HEK293T (cell line): ENCODE results near the gene ZMIZ1.

Experiments
- CTCF ChIA-PET: fragments of 350-600 bp; formaldehyde crosslinking; extraction: SDS; loops from one replicate; lab custom pipeline; 2021; ENCODE audit warnings: antibody characterized with exemption, inconsistent platforms; lab: Yijun Ruan, JAX
- POLR2A ChIA-PET: fragments of 350-600 bp; formaldehyde crosslinking; extraction: SDS; loops from one replicate; lab custom pipeline; 2020; ENCODE audit warnings: antibody characterized with exemption, inconsistent platforms; lab: Yijun Ruan, JAX
- DNase-seq: peaks from one replicate; pipeline ENCODE4 v3.0.0; 2012; ENCODE audit warnings: mixed read lengths; ENCODE audit errors: extremely low spot score
- ARNT ChIP-seq: fragments of 450-650 bp; IDR thresholded peaks from 2 replicates; pipeline ENCODE4 v1.6.1; 2017; ENCODE audit warnings: mild to moderate bottlenecking
- BHLHE40 ChIP-seq: fragments of 450-650 bp; IDR thresholded peaks from 2 replicates; pipeline ENCODE4 v1.6.1; 2016; ENCODE audit warnings: mild to moderate bottlenecking, moderate library complexity, borderline replicate concordance
- CTBP1 ChIP-seq: fragments of 450-650 bp; IDR thresholded peaks from 2 replicates; pipeline ENCODE4 v1.6.1; 2016; ENCODE audit warnings: borderline replicate concordance
- ELF4 ChIP-seq: fragments of 450-650 bp; IDR thresholded peaks from 2 replicates; pipeline ENCODE4 v1.6.1; 2017; ENCODE audit warnings: antibody characterized with exemption
- FOXA1 ChIP-seq: fragments of 450-650 bp; IDR thresholded peaks from 2 replicates; pipeline ENCODE4 v1.6.1; 2016; ENCODE audit warnings: mild to moderate bottlenecking
- FOXK2 ChIP-seq: fragments of 450-650 bp; IDR thresholded peaks from 2 replicates; pipeline ENCODE4 v1.6.1; 2016; ENCODE audit warnings: mild to moderate bottlenecking
- FOXM1 ChIP-seq: fragments of 450-650 bp; IDR thresholded peaks from 2 replicates; pipeline ENCODE4 v1.6.1; 2017; ENCODE audit warnings: mild to moderate bottlenecking, borderline replicate concordance
- HDGF ChIP-seq: fragments of 450-650 bp; IDR thresholded peaks from 2 replicates; pipeline ENCODE4 v1.6.1; 2017; ENCODE audit warnings: antibody characterized with exemption, borderline replicate concordance
- L3MBTL2 ChIP-seq: fragments of 450-650 bp; conservative IDR thresholded peaks from 2 replicates; pipeline ENCODE4 v1.6.1; 2016; ENCODE audit warnings: mild to moderate bottlenecking
- LEF1 ChIP-seq: fragments of 450-650 bp; IDR thresholded peaks from 2 replicates; pipeline ENCODE4 v1.6.1; 2017; ENCODE audit warnings: mild to moderate bottlenecking, borderline replicate concordance
- NFRKB ChIP-seq: fragments of 450-650 bp; IDR thresholded peaks from 2 replicates; pipeline ENCODE4 v1.6.1; 2016; ENCODE audit warnings: mild to moderate bottlenecking, moderate library complexity
- PKNOX1 ChIP-seq: fragments of 450-650 bp; IDR thresholded peaks from 2 replicates; pipeline ENCODE4 v1.6.1; 2016
- SP1 ChIP-seq: fragments of 450-650 bp; IDR thresholded peaks from 2 replicates; pipeline ENCODE4 v1.6.1; 2017
- SUZ12 ChIP-seq: fragments of 450-650 bp; IDR thresholded peaks from 2 replicates; pipeline ENCODE4 v1.6.1; 2016; ENCODE audit warnings: mild to moderate bottlenecking
- TARDBP ChIP-seq: fragments of 450-650 bp; IDR thresholded peaks from 2 replicates; pipeline ENCODE4 v1.6.1; 2016
- ZNF384 ChIP-seq: fragments of 450-650 bp; IDR thresholded peaks from 2 replicates; pipeline ENCODE4 v1.6.1; 2016

The ZMIZ1 gene

GRCh38 chr10:79303631-79304478 lies 235.1 kb downstream of the ZMIZ1 start:
- CTCF ChIA-PET: no interaction called here
- DNase-seq: no peak
- TF ChIP-seq FOXM1 (no peak), FOXK2 (no peak)
- POLR2A ChIA-PET: no interaction called here

GRCh38 chr10:79304479-79305087 lies 235.8 kb downstream of the ZMIZ1 start:
- CTCF ChIA-PET: no interaction called here
- TF ChIP-seq LEF1: no peak
- DNase-seq: no peak
- POLR2A ChIA-PET: no interaction called here

- no peak for DNase-seq
- CTCF ChIA-PET: no interaction called here
- TF ChIP-seq BHLHE40 (no peak), SP1 (no peak), SUZ12 (no peak), FOXM1 (no peak), FOXK2 (no peak), LEF1 (no peak), TARDBP (no peak), ZNF384 (no peak), HDGF (no peak), ARNT (no peak), NFRKB (no peak), CTBP1 (no peak)
- POLR2A ChIA-PET: no interaction called here
These were observed 236.7 kb downstream of the ZMIZ1 start for GRCh38 chr10:79305515-79305914.

- ChIA-PET CTCF (no interaction called here), POLR2A (interaction anchor here (0.5 kb wide), 1 partner anchor 758 kb away, joined by 3 read pairs; no protein-coding TSS in a partner anchor)
- no peak for TF ChIP-seq TARDBP
These were observed 237.2 kb downstream of the ZMIZ1 start for GRCh38 chr10:79305988-79306387.

GRCh38 chr10:79306644-79307220 lies 238.0 kb downstream of the ZMIZ1 start:
- TF ChIP-seq ARNT (no peak), HDGF (no peak), FOXA1 (no peak), BHLHE40 (no peak), CTBP1 (no peak), LEF1 (no peak), FOXM1 (no peak), FOXK2 (no peak), TARDBP (no peak), ZNF384 (no peak)
- ChIA-PET POLR2A (interaction anchor here (0.5 kb wide), 1 partner anchor 757 kb away, joined by 3 read pairs; no protein-coding TSS in a partner anchor), CTCF (no interaction called here)
- DNase-seq: no peak

More at GRCh38 chr10:79305988-79306387, 237.2 kb downstream of the ZMIZ1 start:
- no peak for DNase-seq

GRCh38 chr10:79308016-79308415 lies 239.2 kb downstream of the ZMIZ1 start:
- no peak for DNase-seq
- POLR2A ChIA-PET: no interaction called here
- CTCF ChIA-PET: no interaction called here
- TF ChIP-seq TARDBP (no peak), PKNOX1 (no peak), BHLHE40 (no peak), SUZ12 (no peak), L3MBTL2 (no peak), FOXM1 (no peak), ARNT (no peak), FOXK2 (no peak), HDGF (no peak), FOXA1 (no peak), SP1 (no peak)

- CTCF ChIA-PET: no interaction called here
- no peak for DNase-seq
- no peak for TF ChIP-seq LEF1
- no peak for TF ChIP-seq FOXK2
- no peak for TF ChIP-seq TARDBP
- TF ChIP-seq SP1: no peak
- no peak for TF ChIP-seq CTBP1
- TF ChIP-seq ZNF384: no peak
- no peak for TF ChIP-seq FOXA1
- TF ChIP-seq FOXM1: no peak
- no peak for TF ChIP-seq NFRKB
- no peak for TF ChIP-seq ARNT
- TF ChIP-seq SUZ12: no peak
- no peak for TF ChIP-seq ELF4
- no peak for TF ChIP-seq BHLHE40
- no peak for TF ChIP-seq HDGF
- TF ChIP-seq L3MBTL2: no peak
- TF ChIP-seq PKNOX1: no peak
- POLR2A ChIA-PET: no interaction called here
These were observed 240.4 kb downstream of the ZMIZ1 start for GRCh38 chr10:79308969-79309665.
